Adipose tissue (tissue), 3 donors: Measurements from ENCODE around the gene ARHGAP45. TPM values are rescaled to one million over a fixed set of nuclear protein-coding genes. Genes with fewer than 3 reads are reported as not detected.

Source experiments
- H3K27ac ChIP-seq: one replicate; pipeline ENCODE4 v1.5.1; 2013; ENCODE audit warnings: low read depth, low read length
- WGBS, 3 donors: extraction: QIAGEN DNeasy Blood & Tissue Kit; methylation state at CpG; one replicate each; pipeline ENCODE4 v1.1.7; 2013; 5-methylcytosine and 5-hydroxymethylcytosine counted together
- polyA plus RNA-seq, 3 donors: library from polyadenylated mRNA; stranded (reverse); fragments of 200-250 nt; gene quantifications; one replicate each; pipeline ENCODE4 v1.2.3, GENCODE V29; 2013
- donor health status: healthy with polysubstance abuse.
- donor health status: Bipolar disorder and iron deficiency.
- donor health status: healthy.

Gene ARHGAP45
- polyA plus RNA-seq, 3 donors, result 10.1 to 22.3 (median 14.7) TPM

DNA sequence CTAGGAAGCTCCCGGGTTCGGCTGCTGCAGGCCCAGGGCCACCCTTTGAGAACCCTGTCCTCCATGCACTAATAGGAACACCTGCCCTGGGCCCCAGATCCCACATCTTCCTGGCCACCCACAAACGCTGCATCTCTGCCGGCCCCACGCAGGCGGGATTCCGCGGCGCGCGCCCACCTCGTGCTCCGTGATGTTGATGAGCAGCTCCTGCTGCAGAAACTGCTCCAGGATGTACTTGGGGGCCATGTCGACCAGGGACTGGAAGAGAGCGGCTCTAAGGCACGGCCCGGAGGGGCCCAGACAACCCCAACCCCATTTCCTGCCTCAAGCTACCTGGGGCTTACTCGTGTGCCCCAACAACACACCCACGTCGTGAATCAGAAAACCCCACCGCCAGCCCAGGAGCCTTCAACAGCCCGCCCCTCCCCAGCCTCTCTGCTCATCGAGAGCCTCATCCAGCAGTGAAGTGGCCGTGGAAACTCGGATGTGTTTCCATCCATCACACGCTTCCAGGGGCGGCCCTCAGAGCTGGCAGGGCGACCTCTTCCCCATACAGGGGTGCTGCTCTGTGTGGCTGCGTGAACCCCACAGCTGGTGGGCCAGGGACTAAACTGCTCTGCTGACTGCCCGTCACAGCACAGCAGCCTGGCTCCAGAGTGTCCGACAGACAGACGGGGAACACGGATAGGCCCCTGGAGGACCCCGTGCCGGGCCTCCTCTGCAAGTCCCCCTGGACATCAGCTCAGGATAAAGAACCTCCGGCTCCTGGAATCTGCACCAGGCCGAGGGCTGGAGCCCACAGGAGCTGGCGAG lies 24.0 kb downstream of the ARHGAP45 start:
- 92 to 94% (median 92%) methylated on average over 37 to 38 of the region's 38 CpGs for WGBS, 3 donors
- no peak overlapping the region for H3K27ac ChIP-seq

DNA sequence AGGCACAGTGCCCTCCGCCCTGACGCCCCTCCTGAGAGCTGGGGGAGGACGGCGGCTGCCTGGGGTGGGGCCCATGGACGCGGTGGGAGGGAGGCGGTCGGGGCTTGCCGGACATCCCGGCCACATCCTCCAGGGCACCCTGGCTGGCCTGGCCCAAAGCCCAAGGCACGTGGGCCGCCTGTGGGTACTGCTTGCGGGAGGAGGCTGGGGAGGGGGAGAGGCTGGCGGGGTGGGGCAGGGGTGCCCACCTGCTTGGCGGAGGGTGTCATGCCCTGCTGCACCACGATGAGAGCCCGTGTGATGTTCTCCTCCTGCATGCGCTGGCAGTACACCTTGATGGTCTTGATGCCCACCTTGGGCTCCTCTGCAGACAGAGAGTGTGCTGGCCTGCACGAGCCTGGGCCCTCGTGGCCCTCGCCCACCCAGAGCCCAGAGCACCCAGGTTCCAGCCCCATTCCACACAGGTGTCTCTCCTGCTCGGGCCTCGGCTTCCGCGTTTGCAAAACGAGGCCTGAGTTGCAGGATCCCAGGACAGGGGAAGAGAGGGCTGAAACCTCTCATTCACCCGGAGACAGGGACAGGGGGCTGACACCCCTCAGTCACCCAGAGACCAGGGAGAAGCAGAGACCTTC lies 24.7 kb downstream of the ARHGAP45 start:
- H3K27ac ChIP-seq, result no peak overlapping the region
- WGBS, 3 donors, result 84 to 91% (median 89%) methylated on average over 27 of the region's 27 CpGs

DNA sequence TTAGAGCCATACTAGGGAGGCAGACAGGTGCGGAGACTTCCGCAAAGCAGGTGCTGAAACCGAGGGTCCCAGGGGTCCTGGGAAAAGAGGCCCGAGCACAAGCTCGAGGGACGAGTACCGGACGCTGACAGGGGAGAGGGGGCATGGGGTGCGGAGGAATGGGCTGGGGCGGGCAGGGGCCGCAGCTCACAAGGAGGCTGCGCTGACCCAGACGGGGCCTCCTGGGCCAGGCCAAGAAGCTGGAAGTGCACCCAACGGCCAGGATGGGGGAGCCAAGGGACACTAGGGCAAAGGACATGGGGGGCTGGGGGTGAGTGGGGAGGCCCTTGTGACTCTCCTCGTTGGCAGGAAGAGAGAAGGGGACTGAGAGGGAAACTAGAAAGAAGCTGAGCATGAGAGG lies 26.4 kb downstream of the ARHGAP45 start:
- H3K27ac ChIP-seq, result no peak overlapping the region
- WGBS, 3 donors, result 87% methylated on average over 14 to 15 of the region's 15 CpGs

DNA sequence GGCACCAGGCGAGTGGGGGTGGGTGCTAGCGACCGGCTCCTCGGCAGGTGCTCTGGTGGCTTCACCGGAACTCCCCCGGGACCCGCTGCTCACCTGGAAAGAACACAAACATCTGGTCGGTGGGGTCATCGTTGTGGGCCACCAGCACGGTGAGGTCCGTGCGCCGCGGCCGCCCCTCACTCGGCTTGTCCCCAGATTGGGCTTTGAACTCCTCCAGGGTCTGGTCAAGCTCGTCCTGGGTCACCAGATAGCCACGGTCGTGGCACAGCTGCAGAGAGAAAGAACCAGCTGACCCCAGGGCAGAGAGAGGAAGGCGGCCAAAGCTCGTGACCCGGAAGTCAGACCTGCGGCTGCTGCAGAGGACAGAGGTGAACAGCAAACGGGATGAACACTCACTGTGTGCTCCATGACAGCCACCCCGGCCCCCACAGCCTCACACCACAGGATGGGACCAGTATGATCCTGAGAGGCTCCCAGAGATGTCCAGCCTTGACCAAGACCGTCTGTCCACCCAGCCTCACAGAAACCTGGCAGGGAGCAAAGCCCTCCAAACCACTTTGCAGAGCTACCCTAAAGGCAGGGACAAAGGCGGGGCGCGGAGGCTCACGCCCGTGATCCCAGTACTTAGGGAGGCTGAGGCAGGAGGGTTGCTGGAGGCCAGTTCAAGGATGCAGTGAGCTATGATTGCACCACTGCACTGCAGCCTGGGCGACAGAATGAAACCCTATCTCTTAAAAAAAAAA lies 27.0 kb downstream of the ARHGAP45 start:
- no peak overlapping the region for H3K27ac ChIP-seq
- 60 to 64% (median 64%) methylated on average over 31 to 32 of the region's 32 CpGs for WGBS, 3 donors

DNA sequence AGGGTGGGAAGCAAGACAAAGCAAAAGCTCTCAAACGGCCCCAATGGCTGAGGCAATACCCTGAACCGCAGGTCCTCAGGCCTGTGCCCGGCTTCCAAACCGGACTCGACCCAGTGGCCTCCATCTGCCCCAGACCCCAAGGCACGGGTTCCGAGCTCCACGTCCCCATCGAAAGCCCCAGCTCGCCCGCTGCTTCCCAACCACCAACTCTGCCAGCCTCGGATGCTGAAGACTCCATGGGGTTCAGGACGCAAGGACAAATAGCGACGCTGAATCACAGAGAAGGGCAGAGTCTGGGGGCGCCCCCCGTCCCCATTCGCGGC lies 27.6 kb downstream of the ARHGAP45 start:
- 0 to 2% (median 0%) methylated on average over 19 of the region's 19 CpGs for WGBS, 3 donors
- no peak overlapping the region for H3K27ac ChIP-seq

DNA sequence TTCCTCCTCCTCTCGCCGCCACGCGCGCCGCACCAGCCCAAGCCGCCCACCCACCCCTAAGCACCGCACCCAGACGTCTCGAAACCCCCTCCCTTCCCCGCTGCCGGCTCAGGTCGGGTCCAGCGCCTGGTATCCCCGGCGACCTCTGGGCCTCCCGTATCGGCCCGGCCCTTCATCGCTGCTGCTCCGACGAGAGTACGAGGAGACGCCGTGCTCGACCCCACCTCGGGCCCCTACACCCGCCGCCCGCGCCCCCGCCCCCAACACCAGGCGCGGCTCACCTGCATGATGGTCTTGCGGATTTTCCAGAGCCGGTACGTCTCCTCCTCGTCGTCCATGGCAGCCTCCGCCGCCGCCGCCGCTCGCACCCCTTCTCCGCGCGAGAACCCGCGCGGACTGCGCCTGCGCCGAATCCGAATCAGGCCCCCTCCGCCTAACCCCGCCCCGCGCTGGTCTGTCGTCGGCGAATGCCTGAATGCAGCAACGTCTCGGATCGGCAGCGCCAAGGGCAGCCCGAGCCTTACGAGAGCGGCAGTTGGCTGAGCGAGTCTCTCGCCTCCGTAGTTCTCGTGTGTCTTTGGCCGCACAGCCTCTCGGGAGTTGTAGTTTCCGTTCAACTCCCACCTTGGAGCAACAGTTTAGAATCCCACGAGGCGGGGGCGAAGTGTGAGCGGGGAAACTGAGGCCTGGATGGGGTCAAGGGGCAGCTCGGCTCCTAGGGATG lies 28.2 kb downstream of the ARHGAP45 start, which contains the start of gene POLR2E:
Gene POLR2E, minus strand, starts transcription at position 398 of the 724 bp plus-strand sequence. Its CDS starts 60 bp downstream, at position 338.
- WGBS, 3 donors, result 1% methylated on average over 75 to 81 of the region's 81 CpGs
- H3K27ac ChIP-seq, result no peak within 1 kb of the TSS

DNA sequence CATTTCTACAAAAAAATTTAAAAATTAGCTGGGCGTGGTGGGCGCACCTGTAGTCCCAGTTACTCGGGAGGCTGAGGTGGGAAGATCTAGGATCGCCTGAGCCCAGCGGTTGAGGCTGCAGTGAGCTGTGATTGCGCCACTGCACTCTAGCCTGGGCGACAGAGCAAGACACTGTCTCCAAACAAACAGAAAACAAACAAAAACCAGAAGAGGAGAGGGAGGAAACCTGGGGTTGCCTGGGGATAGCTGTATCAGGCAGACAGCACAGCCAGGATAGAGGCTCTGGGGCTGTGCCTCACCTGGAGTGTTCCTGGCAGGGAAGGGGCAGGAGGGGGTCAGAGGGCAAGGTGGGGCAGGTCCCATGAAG lies 30.8 kb downstream of the ARHGAP45 start:
- no peak overlapping the region for H3K27ac ChIP-seq
- 65 to 75% (median 65%) methylated on average over 7 of the region's 7 CpGs for WGBS, 3 donors

DNA sequence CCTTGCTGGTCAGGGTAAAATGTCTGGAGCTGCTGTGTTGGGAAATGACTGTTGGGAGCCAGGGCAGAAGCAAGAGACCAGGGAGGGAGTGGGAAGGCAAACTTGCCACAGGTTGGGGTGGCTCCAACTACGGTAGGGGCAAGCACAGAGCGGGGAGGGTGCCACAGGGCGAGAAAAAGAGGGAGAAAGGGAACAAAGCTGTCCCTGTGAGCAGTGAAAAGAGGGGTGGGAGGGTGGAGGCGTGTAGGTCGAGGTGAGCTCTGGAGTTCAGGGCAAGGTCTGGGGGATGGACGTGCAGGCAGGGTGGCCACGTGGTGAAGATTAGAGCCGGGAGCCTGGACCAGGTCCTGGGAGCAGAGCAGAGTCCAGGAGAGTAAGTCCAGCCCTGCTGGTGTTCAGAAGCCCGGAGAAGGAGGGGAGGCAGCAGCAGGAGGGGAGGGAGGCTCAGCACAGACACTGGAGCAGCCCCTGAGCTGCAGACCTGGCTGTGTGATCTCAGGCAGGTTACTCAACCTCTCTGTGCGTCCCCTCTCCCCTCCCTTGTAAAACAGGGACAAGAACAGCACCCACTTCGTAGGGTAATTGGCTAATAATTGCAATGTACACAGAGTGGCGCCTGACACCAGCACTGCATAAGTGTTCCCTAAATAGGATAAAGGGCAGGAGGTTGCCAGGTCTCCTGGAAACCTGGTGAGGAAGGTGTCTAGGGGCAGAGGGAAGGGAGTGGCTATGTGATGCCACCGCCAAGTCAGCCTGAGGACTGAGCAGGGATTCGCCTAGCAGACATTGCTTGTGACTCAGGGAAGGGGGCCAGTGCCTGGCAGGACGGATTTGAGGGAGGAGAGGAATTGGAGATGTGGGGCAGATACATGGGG lies 31.4 kb downstream of the ARHGAP45 start:
- WGBS, 3 donors, result 40 to 58% (median 51%) methylated on average over 15 of the region's 15 CpGs
- peak overlapping the region; percentile 40 for H3K27ac ChIP-seq

DNA sequence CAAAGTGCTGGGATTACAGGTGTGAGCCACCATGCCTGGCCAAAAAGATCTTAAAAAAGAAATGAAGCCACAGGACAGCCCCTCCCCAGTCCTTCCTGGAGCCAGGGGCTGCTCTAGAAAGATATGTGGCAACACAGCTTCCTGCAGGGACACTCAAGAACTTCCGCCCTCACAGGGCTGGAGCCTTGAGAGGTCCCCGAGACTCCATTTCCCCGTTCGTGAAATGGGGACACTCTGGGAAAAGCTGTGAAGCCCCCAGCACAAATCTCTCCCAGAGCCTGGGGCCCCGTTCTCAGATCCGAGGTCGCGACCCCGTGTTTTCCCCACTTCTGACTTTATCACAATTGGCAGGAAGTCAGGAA lies 34.4 kb downstream of the ARHGAP45 start:
- peak overlapping the region; percentile 70 for H3K27ac ChIP-seq
- 6 to 38% (median 7%) methylated on average over 9 of the region's 9 CpGs for WGBS, 3 donors

DNA sequence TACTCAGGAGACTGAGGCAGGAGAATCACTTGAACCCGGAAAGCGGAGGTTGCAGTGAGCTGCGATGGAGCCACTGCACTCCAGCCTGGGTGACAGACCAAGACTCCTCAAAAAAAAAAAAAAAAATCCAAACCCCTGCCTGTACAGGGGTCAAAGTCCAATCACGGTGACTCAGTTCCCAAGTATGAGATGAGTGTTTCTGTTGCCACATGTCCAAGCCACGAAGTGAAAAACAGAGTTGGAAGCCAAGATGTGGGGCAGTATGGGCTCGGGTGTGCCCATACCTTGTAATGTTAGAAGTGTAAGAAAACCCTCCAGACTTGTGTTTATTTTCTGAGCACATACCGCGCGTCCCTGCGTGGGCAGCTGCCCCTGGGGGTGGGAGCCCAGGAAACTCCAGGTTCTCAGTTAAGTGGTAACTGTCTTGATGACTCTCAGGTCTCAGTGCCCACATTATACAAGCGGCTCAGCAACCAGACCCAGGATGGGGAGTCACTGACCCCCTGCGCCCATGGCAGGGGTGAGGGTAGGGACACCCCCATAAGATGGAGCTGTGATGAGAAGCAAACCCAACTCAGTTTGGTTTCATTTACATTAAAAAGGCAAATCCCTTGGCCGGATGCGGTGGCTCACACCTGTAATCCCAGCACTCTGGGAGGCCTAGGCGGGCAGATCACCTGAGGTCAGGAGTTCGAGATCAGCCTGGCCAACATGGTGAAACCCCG lies 35.6 kb downstream of the ARHGAP45 start:
- H3K27ac ChIP-seq, result peak overlapping the region; percentile 63
- 50 to 66% (median 57%) methylated on average over 17 of the region's 17 CpGs for WGBS, 3 donors

DNA sequence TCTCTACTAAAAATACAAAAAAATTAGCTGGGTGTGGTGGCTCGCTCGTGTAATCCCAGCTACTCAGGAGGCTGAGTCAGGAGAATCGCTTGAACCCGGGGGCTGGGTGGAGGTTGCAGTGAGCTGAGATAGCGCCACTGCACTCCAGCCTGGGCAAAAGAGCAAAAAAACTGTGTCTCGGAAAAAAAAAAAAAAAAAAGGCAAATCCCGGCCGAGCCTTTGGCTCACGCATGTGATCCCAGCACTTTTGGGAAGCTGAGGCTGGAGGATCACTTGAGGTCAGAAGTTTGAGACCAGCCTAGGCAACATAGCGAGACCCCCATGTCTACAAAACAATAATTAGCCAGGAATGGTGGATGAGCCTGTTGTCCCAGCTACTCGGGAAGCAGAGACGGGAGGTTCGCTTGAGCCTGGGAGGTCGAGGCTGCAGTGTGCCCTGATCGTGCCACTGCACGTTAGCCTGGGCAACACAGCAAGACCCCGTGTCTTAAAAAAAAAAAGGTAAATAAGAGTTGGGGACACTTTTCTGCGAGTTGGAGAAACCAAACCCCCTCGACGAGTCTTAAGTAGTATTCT lies 36.3 kb downstream of the ARHGAP45 start:
- 29 to 37% (median 37%) methylated on average over 20 of the region's 20 CpGs for WGBS, 3 donors
- H3K27ac ChIP-seq, result peak overlapping the region; percentile 63

DNA sequence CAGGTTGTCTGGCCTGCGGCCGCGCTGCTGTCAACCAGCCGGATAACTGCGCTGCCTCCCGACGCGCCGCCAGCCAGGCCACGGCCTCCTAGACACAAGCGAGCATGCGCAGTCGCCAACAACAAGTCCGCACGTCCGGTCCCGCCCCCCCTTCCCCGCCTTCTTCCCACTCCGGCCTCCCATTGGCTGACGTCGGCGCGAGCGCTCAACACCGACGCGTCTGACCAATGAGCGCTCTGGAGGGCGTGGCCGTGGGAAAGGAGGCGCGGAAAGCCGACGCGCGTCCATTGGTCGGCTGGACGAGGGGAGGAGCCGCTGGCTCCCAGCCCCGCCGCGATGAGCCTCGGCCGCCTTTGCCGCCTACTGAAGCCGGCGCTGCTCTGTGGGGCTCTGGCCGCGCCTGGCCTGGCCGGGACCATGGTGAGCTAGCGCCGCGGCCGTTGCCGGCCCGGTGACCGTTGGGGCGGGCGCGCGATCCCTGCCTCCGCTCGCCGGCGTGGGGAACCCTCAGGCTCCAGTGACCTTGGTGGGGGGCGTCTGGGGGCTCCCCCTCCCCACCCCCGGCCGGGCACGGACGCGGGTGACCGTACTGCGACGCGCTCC lies 36.8 kb downstream of the ARHGAP45 start, which contains the start of gene GPX4:
Gene GPX4, plus strand, starts transcription at position 287 of the 603 bp plus-strand sequence. Its CDS starts 50 bp downstream, at position 337.
- WGBS, 3 donors, result 0 to 1% (median 1%) methylated on average over 63 to 75 of the region's 75 CpGs
- peak within 1 kb of the TSS; percentile 95 for H3K27ac ChIP-seq

DNA sequence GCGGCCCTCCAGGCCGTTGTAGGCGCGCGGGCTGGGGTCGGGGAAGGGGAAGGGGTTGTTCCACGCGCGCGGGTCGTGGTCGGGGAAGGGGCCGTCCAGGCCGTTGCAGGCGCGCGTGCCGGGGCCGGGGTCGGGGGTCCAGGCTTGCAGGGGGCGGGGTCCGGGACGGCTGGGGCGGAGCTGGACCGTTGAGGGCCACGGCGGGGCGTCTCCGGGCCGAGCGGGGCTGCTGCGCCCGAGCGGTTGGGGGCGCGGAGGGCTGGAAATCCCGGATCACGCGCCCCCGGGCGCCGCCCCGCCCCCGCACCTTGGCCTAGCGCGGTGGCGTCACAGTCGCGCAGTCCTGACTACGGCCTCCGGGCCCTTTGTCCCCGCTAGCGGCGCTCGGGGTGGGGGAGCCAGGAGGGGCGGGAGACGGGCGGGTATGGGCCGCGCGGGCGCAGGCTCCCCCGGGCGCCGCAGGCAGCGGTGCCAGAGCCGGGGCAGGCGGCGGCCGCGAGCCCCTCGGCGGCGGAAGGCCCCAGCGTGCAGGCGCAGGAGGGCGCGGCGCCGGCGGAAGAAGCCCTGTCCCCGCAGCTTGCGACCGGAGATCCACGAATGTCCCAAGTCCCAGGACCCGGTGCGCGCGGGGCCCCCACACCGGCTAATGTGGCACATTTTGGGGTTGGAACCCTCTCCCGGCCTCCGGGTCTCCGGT lies 37.5 kb downstream of the ARHGAP45 start:
- WGBS, 3 donors, result 0 to 1% (median 0%) methylated on average over 65 to 93 of the region's 93 CpGs
- H3K27ac ChIP-seq, result peak overlapping the region; percentile 95

DNA sequence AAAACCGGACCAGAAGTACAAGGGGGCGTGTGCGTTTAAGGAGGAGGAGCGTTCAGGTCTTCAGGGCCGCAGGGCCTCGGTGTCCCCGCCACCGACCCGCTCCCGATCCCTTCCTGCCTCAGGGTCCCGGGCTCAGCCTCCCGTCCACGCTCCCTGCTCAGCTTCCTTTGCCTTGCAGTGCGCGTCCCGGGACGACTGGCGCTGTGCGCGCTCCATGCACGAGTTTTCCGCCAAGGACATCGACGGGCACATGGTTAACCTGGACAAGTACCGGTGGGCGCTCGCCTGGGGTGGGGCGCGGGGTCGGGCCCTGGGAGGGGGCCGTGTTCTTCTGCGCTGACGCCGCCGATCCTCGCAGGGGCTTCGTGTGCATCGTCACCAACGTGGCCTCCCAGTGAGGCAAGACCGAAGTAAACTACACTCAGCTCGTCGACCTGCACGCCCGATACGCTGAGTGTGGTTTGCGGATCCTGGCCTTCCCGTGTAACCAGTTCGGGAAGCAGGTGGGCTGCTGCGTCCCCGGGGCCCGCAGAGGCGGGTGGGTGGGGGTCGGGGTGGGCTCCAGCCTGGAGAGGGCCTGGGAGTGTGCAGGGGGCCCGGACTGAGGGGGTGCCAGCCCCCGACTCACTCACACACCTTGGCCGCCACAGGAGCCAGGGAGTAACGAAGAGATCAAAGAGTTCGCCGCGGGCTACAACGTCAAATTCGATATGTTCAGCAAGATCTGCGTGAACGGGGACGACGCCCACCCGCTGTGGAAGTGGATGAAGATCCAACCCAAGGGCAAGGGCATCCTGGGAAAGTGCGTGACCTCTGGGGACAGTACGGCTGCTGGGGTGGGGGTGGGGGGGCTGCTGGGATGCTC lies 38.3 kb downstream of the ARHGAP45 start:
- 26 to 37% (median 32%) methylated on average over 68 to 69 of the region's 69 CpGs for WGBS, 3 donors
- H3K27ac ChIP-seq, result peak overlapping the region; percentile 2
